HG03103 (cell line): Measurements from ENCODE around the gene EP400.

Experiments
- ATAC-seq: cut with Tn5 transposase; IDR thresholded peaks from one replicate; pipeline ENCODE4 v1.9.1; 2021; ENCODE audit warnings: low read depth; ENCODE audit not compliant: unreplicated experiment

EP400 gene

DNA sequence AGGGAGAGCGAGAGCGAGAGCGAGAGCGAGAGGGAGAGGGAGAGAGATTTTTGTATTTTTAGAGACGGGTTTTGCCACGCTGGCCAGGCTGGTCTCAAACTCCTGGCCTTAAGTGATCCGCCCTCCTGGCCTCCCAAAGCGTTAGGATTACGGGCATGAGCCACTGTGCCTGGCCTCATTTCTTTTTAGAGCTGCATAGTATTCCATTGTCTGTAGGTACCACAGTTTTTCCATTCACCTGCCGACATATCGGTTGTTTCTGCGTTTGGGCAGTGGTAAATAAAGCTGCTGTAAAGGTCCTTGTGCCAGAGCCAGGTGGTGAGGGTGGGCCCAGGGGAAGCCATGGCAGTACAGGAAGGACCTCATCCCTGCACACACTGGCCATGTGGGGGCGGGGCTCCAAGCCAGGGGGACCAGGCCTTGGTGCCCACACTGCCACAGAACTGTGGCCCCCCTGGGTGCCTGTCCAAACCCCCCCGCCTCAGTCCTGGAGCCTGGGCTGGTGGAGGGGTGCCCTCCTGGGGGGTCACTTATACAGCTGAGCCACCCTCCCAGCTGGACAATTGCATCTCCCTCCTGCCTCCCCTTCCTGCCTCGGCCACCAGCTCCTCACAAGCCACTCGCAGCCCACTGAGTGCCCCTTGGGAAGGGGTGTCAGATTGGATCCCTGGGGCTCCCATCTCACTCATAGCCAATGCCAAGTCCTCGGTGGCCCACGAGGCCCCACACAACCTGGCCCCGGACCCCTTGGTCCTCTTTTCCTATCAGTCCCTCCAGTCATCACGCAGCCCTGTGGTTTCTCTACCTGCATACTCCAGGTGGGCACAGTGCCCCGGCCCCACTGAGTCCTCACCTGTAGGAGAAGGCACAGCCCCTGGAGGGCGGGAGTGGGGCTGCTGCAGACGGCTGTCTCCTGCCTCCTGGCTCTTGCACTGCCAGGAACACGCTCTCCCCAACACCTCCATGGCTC is 22.3 kb upstream of the EP400 start:
- no peak for ATAC-seq

DNA sequence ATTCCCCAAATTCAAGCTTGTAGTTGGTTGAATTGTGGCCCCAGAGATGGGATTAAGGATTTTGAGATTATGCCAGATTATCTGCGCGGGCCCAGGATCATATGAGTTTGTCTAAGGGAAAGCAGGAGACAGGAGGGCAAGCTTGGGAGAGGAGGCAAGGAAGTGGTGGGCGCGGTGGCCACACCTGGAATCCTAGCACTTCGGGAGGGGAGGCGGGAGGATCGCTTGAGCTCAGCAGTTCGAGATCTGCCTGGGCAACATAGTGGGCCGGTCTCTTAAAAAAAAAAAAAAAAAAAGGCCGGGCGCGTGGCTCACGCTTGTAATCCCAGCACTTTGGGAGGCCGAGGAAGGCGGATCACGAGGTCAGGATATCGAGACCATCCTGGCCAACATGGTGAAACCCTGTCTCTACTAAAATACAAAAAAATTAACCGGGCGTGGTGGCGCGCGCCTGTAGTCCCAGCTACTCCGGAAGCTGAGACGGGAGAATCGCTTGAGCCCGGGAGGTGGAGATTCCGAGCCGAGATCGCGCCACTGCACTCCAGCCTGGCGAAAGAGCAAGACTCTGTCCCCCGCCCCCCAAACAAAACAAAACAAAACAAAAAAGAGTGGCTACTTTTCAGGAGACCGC is 21.5 kb upstream of the EP400 start:
- ATAC-seq = peak; percentile 2

DNA sequence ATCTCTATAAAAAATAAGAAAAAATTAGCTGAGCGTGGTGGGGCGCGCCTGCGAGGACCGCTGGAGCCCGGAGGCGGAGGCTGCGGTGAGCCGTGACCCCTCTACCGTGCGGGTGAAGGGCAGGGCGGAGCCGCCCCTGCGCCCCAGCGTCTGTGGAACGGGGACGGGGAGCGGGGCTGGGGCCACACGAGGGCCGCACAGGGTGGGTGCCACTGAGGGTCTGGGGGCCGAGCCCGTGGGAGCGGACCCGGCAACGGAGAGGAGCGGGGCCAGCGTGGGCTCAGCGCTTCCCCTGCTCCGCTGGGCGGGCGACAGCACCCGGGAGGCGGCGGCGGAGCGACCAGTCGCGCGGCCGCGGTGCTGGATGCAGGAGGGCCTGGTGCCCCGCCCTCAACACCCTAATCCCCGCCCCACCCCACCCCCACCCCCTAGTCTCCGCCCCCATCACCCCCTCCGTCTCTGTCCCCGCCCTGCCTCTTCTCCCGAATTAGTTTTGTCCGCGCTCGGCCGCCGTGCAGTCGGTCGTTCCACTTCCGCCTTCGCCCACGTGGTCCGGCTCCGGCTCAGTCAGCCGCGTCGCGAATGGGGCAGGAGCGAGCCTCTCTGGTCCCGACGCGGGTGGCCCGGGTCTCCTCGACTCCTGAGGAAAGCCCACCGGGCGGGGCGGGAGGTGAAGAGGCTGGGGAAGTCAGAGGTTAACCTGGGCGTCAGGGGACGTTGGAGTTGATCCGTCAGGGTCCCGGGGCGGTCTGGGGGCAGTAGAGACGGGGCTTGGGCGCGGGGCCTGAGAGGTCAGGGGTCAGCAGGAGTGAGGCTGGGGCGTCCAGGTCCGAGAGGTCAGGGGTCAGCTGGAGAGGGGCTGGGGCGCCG is 20.8 kb upstream of the EP400 start, which contains the start of gene PUS1:
Gene PUS1, plus strand, starts transcription at position 566 of the 870 bp plus-strand sequence. CDS start 447 bp downstream, outside the sequence.
- ATAC-seq = peak; percentile 57

DNA sequence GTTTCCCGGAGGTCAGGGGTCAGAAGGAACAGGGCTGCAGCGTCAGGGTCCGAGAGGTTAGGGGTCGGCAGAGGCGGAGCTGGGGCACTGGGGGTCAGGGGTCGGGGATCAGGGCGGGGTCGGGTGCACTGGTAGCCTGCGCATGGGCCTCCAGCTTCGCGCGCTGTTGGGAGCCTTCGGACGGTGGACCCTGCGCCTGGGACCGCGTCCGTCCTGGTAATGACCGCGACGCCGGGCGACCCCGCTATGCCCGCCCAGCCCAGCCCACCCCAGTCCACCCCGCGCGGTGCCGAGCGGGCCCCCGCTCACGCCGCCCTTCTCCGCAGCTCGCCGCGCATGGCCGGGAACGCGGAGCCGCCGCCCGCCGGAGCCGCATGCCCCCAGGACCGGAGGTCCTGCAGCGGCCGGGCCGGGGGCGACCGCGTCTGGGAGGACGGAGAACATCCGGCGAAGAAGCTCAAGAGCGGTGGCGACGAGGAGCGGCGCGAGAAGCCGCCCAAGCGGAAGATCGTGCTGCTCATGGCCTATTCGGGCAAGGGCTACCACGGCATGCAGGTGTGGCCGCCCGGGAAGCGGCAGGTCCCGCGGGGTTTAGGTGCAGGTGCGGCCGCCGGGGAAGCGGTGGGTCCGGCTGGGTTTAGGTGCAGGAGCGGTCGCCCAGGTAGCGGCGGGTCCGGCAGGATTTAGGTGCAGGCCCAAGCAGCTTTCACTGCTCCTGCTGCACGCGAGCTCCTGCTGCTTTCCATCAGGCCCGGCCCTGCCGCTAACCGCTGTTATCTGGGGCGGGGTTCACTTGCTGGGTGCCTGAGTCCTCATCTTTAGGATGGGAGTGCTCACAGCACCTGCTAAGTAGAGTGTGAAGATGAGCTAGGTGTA is 19.9 kb upstream of the EP400 start:
- no peak for ATAC-seq

DNA sequence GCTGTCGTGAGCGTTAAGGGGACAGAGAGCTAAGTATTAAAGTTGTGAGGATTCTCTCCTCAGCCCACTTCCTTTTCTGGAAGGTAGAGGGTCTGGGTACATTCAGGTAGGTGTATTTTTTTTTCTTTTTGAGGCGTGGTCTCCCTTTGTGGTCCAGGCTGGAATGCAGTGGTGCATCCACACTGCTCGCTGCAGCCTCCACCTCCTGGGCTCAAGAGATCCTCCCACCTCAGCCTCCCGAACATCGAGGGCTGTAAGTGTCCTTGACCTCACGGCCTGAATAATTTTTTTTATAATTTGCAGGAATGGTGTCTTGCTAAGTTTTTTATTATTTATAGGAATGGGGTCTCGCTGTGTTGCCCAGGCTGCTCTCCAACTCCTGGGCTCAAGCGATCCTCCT is 19.2 kb upstream of the EP400 start:
- ATAC-seq = no peak

DNA sequence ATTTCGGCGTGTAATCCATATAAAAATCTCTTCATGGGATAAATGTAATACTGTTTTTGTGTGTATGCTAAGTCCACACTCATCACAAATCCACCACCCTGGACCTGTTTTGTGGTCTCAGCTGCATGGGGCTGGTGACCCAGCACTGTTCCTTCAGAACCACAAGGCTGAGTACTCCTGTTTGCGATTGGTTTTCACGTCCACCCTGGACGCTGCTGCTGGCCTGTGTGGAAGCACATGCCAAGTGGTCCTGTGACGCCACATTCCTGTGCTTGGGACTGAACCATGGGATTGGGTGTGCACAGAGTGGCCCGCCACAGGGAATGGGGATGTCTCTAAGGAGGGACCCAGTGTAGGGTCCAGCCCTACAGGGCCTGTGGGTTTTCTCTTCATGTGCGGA is 16.4 kb upstream of the EP400 start:
- ATAC-seq = no peak

DNA sequence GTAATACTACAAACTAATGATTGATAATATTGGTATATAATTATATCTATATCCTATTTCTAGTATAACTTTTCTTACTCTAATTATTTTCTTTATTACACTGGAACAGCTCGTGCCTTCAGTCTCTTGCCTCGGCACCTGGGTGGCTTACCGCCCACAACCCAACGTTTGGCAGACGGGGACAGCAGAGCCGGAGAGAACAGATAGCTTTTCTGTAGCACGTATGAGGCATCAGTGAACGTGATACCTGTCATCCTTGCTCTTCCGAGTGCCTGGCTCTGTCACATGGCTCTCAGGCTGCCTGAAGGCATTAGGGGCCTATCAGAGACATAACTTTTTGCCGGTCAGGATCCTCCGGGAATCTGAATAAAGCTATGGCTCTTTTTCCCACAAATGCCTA is 15.2 kb upstream of the EP400 start:
- no peak for ATAC-seq

DNA sequence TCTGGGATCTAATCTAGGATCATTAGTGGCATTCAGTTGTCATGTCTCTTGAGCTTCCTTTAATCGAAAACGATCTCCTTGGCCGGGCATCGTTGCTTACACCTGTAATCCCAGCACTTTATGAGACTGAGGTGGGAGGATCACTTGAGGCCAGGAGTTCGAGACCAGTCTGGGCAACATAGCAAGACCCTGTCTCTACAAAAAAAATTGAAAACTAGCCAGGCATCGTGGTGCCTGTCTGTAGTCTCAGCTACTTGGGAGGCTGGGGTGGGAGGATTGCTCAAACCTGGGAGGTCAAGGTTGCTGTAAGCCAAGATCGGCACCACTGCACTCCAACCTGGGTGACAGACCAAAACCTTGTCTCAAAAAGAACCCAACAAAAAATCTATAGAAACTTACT is 11.7 kb upstream of the EP400 start:
- no peak for ATAC-seq

DNA sequence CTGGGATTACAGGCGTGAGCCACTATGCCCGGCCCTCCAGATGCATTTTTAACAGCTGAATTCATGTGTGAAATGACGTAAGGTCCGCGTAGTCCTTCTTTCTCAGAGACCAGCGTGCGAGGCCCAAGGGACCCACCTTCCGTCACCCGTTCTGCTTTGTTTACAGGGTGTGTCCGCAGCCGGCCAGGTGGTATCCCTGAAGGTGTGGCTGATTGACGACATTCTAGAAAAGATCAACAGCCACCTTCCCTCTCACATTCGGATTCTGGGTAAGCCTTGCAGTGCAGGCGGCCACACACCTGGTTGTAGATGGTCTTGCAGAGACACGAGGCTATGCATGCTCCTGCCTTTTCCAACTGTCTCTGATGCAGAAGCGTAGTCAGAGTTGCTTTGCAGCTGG is 10.7 kb upstream of the EP400 start:
- ATAC-seq = no peak

DNA sequence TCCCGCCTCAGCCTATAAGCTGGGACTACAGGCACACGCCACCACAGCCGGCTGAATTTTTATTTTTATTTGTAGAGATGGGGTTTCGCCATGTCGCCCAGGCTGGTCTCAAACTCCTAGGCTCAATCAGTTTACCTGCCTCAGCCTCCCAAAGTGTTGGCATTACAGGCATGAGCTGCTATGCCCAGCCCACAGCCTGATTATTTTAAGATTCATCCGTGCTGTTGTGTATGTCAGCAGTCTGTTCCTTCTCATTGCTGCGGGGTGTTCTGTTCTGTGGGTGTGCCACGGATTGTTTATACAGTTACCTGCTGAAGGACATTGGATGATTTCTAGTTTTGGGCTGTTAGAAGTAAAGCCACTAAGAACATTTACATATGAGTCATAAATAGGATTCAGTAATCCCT is 9.6 kb upstream of the EP400 start:
- ATAC-seq = no peak

DNA sequence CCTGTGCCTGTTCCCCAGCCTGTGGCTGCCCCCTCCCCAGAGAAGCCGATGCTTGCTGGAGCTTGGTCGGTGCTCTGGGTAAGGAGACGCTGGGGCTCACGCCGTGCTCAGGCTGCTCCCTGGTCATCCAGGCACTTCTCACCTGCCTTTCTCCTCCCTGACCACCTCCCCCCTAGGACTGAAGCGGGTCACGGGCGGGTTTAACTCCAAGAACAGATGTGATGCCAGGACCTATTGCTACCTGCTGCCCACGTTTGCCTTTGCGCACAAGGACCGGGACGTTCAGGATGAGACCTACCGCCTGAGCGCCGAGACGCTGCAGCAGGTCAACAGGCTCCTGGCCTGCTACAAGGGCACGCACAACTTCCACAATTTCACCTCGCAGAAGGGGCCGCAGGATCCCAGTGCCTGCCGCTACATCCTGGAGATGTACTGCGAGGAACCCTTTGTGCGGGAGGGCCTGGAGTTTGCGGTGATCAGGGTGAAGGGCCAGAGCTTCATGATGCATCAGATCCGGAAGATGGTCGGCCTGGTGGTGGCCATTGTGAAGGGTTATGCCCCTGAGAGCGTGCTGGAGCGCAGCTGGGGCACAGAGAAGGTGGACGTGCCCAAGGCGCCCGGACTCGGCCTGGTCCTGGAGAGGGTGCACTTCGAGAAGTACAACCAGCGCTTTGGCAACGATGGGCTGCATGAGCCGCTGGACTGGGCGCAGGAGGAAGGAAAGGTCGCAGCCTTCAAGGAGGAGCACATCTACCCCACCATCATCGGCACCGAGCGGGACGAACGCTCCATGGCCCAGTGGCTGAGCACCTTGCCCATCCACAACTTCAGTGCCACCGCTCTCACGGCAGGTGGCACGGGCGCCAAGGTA is 8.4 kb upstream of the EP400 start:
- no peak for ATAC-seq

DNA sequence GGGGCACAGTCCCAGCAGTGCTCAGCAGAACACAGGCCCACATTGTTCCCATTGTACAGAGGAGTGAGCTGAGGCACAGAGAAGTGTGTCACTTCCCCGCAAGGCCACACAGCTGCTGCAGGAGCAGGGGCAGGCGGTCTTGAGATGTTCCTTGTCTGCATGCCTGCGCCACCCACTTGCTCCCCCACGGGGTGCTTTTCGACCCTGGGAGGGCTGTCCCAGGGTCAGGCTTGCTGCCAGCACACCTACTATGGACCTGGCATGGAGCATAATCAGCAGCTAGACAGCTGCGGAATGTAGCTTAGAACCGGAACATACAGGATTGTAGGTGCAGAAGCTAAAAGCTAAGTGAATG is 7.8 kb upstream of the EP400 start:
- ATAC-seq = no peak

DNA sequence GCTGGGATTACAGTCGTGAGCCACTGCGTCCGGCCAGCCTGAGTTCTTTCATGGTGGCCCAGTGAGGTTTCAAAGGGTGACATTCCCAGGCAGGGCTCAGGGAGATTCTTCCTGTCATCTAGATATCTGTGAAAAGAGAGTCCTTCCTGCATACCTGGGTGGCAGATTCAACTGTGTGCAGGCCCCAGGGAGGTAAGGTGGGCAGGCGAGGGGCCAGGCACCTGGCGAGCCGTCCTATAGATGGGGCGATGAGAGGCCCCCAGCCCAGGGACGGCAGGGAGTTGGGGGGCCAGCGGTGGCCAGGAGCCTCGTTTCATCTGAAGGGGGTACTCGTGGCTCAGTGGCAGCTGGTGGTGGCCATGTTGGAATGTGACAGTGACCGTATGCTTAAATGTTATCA is 7.1 kb upstream of the EP400 start:
- ATAC-seq = no peak

DNA sequence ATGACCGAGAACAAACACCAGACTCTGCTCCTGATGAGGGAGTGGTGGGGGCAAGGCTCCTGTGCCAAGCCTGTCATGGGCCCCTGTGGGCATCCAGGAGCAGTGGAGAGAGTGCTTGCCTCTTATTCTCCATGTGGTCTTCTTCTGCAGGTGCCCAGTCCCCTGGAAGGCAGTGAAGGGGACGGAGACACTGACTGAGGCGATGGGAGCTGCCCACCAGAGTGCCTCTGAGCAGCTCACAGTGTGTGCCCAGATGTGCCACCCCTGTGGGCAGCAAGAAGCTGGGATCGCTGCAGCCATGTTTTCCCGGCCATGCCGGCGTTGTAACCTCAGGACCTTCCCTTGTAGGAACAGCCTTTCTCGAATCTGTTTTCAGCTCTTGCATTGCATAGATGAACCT is 6.4 kb upstream of the EP400 start:
- ATAC-seq = no peak

DNA sequence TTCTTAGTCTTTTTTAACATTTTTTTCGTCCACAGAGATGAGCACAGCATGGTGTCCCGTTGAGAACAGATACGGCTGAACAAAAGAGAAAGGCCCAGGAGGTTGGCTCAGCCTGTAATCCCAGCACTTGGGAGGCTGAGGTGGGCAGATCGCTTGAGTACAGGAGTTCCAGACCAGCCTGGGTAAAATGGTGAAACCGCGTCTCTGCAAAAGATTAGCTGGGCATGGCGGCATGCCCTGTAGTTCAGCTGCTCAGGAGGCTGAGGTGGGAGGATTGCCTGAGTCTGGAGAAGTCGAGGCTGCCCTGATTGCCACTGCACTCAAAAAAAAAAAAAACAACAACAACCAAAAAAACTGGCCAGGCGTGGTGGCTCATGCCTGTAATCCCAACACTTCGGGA is 5.9 kb upstream of the EP400 start:
- ATAC-seq = no peak

DNA sequence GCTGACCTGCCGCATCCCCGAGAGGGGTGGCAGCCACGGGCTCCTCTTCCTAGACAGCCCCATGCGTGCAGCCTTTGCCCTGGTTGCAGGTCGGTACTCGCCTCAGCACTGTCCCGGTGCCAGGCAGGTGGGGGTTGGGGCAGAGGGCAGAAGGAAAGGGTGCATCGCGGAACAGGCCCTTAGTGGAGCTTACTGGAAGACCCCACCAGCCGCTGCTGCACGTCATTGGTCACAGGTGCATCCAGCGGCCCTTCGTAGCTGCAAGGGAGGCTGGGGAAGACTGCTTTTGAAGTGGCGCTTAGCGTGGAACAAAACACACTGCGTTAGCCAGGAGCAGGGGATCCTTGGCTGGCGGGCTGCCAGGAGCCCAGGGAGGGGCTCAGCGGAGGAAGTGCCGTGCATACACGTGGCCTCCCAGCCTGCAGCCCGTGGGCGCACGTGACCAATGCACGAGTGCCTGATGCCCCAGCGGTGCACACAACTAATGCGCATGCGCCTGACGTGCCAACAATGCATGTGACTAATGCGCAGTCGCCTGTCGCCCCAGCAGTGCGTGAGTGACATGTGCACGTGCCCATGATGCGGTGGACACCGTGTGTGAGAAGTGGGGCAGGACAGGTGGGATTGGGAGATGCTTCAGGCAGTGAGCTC is 5.0 kb upstream of the EP400 start:
- no peak for ATAC-seq

DNA sequence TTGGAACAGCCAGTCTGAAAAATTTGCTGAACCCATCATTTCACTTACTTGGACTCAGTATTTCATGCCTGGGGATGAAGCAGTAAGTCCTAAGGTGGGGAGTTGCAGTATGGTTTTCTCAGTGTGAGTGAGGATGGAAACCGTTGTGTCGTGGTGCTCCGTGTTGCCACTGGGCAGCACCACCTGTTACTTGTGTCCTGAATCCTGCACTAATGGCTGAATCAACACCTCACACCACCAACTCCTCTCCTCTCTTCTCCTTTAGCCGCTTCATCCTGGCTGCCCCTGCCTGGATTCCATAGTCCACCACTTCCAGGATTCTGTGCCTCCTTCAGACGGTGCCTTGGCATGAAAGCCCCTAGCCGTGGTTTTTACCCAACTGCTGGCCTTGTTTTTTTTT is 3.0 kb upstream of the EP400 start:
- no peak for ATAC-seq

DNA sequence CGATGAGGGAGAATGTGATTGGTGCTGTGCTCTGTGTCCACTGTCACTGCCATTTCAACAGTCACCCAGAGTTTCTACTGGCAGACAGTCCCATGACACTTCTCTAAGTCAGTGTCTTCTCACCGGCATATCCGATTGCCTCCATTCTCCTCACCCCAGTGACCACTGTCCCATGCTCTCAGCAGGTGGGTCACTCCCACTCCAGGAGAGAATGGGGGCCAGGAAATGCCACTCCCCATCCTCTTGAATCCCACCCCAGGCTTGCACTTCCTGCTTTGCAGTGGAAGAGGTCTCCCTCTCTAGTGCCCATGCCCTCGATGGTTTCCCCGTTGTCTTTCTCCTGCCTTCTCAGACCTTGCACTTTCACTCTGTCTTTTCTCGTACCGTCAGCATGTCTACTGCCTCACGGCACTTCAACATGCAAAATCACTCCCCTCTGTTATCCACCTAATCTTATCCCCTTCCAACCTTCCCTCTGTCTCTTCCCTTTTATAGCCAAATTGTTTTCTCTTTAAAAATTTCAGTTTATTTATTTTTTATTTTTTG is 2.2 kb upstream of the EP400 start:
- no peak for ATAC-seq
